HG03520 (cell line): ENCODE results near the gene CXCL1.

ENCODE experiments used
- ATAC-seq: cut with Tn5 transposase; IDR thresholded peaks from one replicate; pipeline ENCODE4 v1.9.1; 2021; ENCODE audit warnings: mild to moderate bottlenecking, moderate library complexity; ENCODE audit not compliant: unreplicated experiment

The CXCL1 gene

GRCh38 chr4:73912191-73912590, 43.0 kb downstream of the CXCL1 start:
- ATAC-seq = no peak

- no peak for ATAC-seq
Measured at GRCh38 chr4:73914071-73914470, 44.9 kb downstream of the CXCL1 start.

- no peak for ATAC-seq
Measured at GRCh38 chr4:73916172-73916925, 47.2 kb downstream of the CXCL1 start.

- ATAC-seq = no peak
Measured at GRCh38 chr4:73917081-73917501, 47.9 kb downstream of the CXCL1 start.

- ATAC-seq = no peak
Measured at GRCh38 chr4:73918058-73918457, 48.9 kb downstream of the CXCL1 start.

- ATAC-seq = no peak
Measured at GRCh38 chr4:73919691-73920090, 50.5 kb downstream of the CXCL1 start.
